K562 (cell line): ENCODE data around the gene TENM3. TPM values are rescaled to one million over a fixed set of nuclear protein-coding genes. Genes with fewer than 3 reads are reported as not detected.

Experiments
- ATAC-seq: fragments of 200-7000 bp; cut with Tn5 transposase; 3 replicates; pipeline ENCODE4 v1.9.1; 2020; ENCODE audit warnings: moderate library complexity
- BruUV-seq: library from RNA; stranded (reverse); fragments of 400-500 nt; replicated peaks from 2 replicates; lab custom pipeline; 2021; lab: Mats Ljungman, UMichigan
- CTCF ChIA-PET: fragments of 300-600 bp; formaldehyde crosslinking; extraction: SDS; loops from one replicate; lab custom pipeline; 2021; ENCODE audit warnings: low intra/inter-chr PET ratio; lab: Yijun Ruan, JAX
- POLR2A ChIA-PET: fragments of 300-600, 350-650 bp; sonication (Branson Sonifier 250); formaldehyde crosslinking; extraction: SDS; loops from one replicate; lab custom pipeline; 2021; ENCODE audit warnings: antibody characterized with exemption, inconsistent platforms; lab: Yijun Ruan, JAX
- DNase-seq, 4 experiments: peaks; one replicate each; pipeline versions ENCODE4 v3.0.0 to v3.0.0-alpha.2; 2011 to 2018; ENCODE audit warnings: low spot score in 3 of 4, mixed read lengths in 3 of 4; ENCODE audit errors: extremely low read depth in 1 of 4
- FAIRE-seq: peaks from 2 replicates; lab custom pipeline; 2011; peaks lifted over from hg19 to GRCh38; lab: Jason Lieb, UNC
- H2AFZ ChIP-seq: 2 replicates; pipeline ENCODE4 v1.6.0; 2011; ENCODE audit warnings: low read depth, low read length, control low read depth, inconsistent platforms
- H3K27ac ChIP-seq: fragments of 200-600 bp; 3 replicates; pipeline ENCODE4 v1.8.0; 2011; ENCODE audit warnings: low read depth, mild to moderate bottlenecking, control low read depth, inconsistent platforms, low read length, moderate library complexity, mixed read lengths; ENCODE audit errors: extremely low read depth
- H3K27me3 ChIP-seq, 2 experiments: fragments of 300-600 bp in 1 of 2; 2 replicates in 1 of 2; 3 replicates in 1 of 2; pipeline versions ENCODE4 v1.6.0 to v1.8.0; 2011; ENCODE audit warnings: inconsistent platforms in 2 of 2, low read length in 2 of 2, mild to moderate bottlenecking in 1 of 2, mixed read lengths in 1 of 2, moderate library complexity in 1 of 2; ENCODE audit not compliant: control insufficient read depth in 2 of 2, insufficient read depth in 2 of 2
- H3K36me3 ChIP-seq: fragments of 300-600 bp; 3 replicates; pipeline ENCODE4 v1.8.0; 2011; ENCODE audit warnings: mild to moderate bottlenecking, low read length, inconsistent platforms; ENCODE audit not compliant: control insufficient read depth, insufficient read depth
- H3K4me1 ChIP-seq, 2 experiments: fragments of 200-600 bp in 1 of 2; replicated peaks in 1 of 2; 2 replicates in 1 of 2; 3 replicates in 1 of 2; pipeline versions ENCODE4 v1.5.1 to v1.8.0; 2011; ENCODE audit warnings: inconsistent platforms in 2 of 2, low read length in 2 of 2, mild to moderate bottlenecking in 1 of 2, mixed read lengths in 1 of 2, moderate library complexity in 1 of 2; ENCODE audit not compliant: control insufficient read depth in 2 of 2, insufficient read depth in 2 of 2
- H3K4me2 ChIP-seq: 2 replicates; pipeline ENCODE4 v1.6.1; 2011; ENCODE audit warnings: low read length, control low read depth, inconsistent platforms, mixed read lengths; ENCODE audit not compliant: insufficient read depth
- H3K4me3 ChIP-seq: fragments of 200-600 bp; sonication (generic), shearing (Covaris generic); 2 replicates; pipeline ENCODE4 v1.5.1; 2016; ENCODE audit warnings: control low read depth, inconsistent platforms
- H3K79me2 ChIP-seq: fragments of 200-600 bp; 3 replicates; pipeline ENCODE4 v1.8.0; 2011; ENCODE audit warnings: low read length, inconsistent platforms; ENCODE audit not compliant: control insufficient read depth, insufficient read depth
- H3K9ac ChIP-seq, 2 experiments: 2 replicates each; pipeline versions ENCODE4 v1.6.0 to v1.6.1; 2011; ENCODE audit warnings: low read depth in 2 of 2, low read length in 2 of 2, control low read depth in 1 of 2, inconsistent platforms in 1 of 2, mild to moderate bottlenecking in 1 of 2, mixed read lengths in 1 of 2; ENCODE audit not compliant: insufficient read depth in 1 of 2
- H3K9me1 ChIP-seq: one replicate; pipeline ENCODE4 v1.6.0; 2011; ENCODE audit warnings: inconsistent platforms, mild to moderate bottlenecking, low read length, moderate library complexity; ENCODE audit not compliant: control insufficient read depth, insufficient read depth
- H3K9me3 ChIP-seq: replicated peaks from 2 replicates; pipeline ENCODE4 v1.5.1; 2011; ENCODE audit warnings: low read depth, low read length, inconsistent platforms; ENCODE audit not compliant: control insufficient read depth, insufficient read depth
- H4K20me1 ChIP-seq: replicated peaks from 2 replicates; pipeline ENCODE4 v1.6.1; 2011; ENCODE audit warnings: low read length, inconsistent platforms, mixed read lengths; ENCODE audit not compliant: control insufficient read depth, insufficient read depth
- CBX1 ChIP-seq: sonication (generic); IDR thresholded peaks from 2 replicates; pipeline ENCODE4 v1.6.1; 2016; ENCODE audit warnings: antibody characterized with exemption, low read depth, mild to moderate bottlenecking
- HDAC3 ChIP-seq: fragments of 450-650 bp; IDR thresholded peaks from 2 replicates; pipeline ENCODE4 v1.6.1; 2018; ENCODE audit warnings: borderline replicate concordance, mild to moderate bottlenecking, moderate library complexity; ENCODE audit not compliant: partially characterized antibody
- RAD51 ChIP-seq: fragments of 450-650 bp; IDR thresholded peaks from 2 replicates; pipeline ENCODE4 v1.7.1; 2016; ENCODE audit warnings: low read depth, mild to moderate bottlenecking, borderline replicate concordance
- TAF7 ChIP-seq: fragments of 450-650 bp; IDR thresholded peaks from 2 replicates; pipeline ENCODE4 v1.6.1; 2016; ENCODE audit warnings: missing genetic modification characterization, missing compliant biosample characterization
- TEAD2 ChIP-seq: fragments of 450-650 bp; IDR thresholded peaks from 2 replicates; pipeline ENCODE4 v1.6.1; 2016; ENCODE audit warnings: missing genetic modification characterization, control low read depth, missing compliant biosample characterization
- ZC3H4 ChIP-seq: sonication (generic); formaldehyde crosslinking; IDR thresholded peaks from 2 replicates; pipeline ENCODE4 v1.9.0; 2021; ENCODE audit warnings: missing genetic modification reagents, borderline replicate concordance
- ZNF77 ChIP-seq: fragments of 250-450 bp; sonication (Bioruptor Pico); IDR thresholded peaks from 2 replicates; pipeline ENCODE4 v1.5.0; 2020
- WGBS: fragments of 100-300 bp; shearing (Covaris generic); methylation state at CpG from one replicate; pipeline ENCODE4 v1.1.6; 2016; ENCODE audit warnings: low coverage, mixed read lengths; ENCODE audit not compliant: insufficient coverage; ENCODE audit errors: missing lambda C conversion rate; 5-methylcytosine and 5-hydroxymethylcytosine counted together
- in situ Hi-C: fragments of 300-500 bp; cut with MboI; formaldehyde crosslinking; loops from 4 replicates; pipeline ENCODE4 v1.15.0; 2018; ENCODE audit warnings: inconsistent platforms, mixed read lengths
- intact Hi-C: fragments of 100-400 bp; cut with micrococcal nuclease; formaldehyde crosslinking; loops from 2 replicates; pipeline ENCODE4 v1.14.2; 2022
- polyA plus RNA-seq, 8 experiments: library from polyadenylated mRNA; depleted of rRNA in 4 of 8; stranded (reverse) in 5 of 8; unstranded in 3 of 8; fragments of >200 nt; fragmentation: Nextera tagmentation in 2 of 8; fragmentation: Illumina TruSeq in 1 of 8; extraction: Ambion mirVana in 2 of 8; extraction: Trizol in 1 of 8; gene quantifications; 2 replicates each; pipeline versions ENCODE4 v1.2.1 to v1.2.3, GENCODE V29; 2011 to 2014; ENCODE audit warnings: inconsistent platforms in 1 of 8, missing spikeins in 1 of 8
- total RNA-seq, 7 experiments: library from RNA; depleted of rRNA in 6 of 7; stranded (reverse); fragments of >200 nt in 6 of 7; fragmentation: Illumina TruSeq in 2 of 7; extraction: Trizol in 2 of 7; gene quantifications; 2 replicates each; pipeline versions ENCODE4 v1.2.1 to v1.2.3, GENCODE V29; 2011 to 2021; ENCODE audit warnings: low replicate concordance in 1 of 7
- TF ChIP-seq, protein P1 (sequence below): fragments of 250-450 bp; sonication (Bioruptor Pico); IDR thresholded peaks from 2 replicates; pipeline ENCODE4 v1.8.0; 2021; ENCODE audit warnings: mild to moderate bottlenecking, moderate library complexity
- TF ChIP-seq, protein P2 (sequence below): fragments of 250-450 bp; sonication (Bioruptor Pico); IDR thresholded peaks from 2 replicates; pipeline ENCODE4 v1.5.1; 2021; ENCODE audit warnings: mild to moderate bottlenecking

TENM3 gene
- total and polyA plus RNA-seq, 9 of the 15 experiments (the other 6 are each of a cell fraction or from before 2014, with no cell fraction given), result 0.01 to 0.02 TPM; not detected in 7

DNA sequence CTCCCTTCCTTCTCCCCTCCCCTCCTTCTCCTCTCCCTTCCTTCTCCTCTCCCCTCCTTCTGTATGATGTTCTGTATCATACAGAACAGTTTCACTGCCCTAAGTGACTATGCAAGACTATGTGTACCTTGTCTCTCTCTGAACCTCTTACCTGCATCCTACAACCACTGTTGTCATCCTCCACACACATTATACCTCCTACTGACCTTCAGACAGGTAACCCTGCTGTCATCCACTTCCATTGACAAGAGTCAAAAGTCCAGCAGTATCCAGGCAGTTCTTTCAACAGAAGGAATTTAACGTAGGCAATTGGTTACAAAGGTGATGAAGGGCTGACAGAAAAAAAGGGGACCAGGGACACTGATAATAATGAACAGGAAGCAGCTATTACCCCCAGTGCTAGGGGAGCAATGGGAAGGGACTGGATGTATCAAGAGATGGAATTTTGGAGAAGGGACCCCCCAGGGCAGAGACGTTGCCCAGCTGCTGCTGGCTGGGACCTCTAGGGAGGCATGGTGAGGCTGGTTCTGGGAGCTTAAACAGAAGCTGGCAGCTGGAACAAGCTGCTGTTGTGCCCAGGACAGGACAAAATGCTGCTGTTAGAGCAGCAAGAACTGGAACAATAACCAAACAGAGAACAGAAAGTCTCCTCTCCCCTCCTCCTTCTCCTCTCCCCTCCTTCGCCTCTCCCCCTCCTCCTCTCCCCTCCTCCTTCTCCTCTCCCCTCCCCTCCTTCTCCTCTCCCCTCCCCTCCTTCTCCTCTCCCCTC is 589.3 kb downstream of the TENM3 start:
- intact Hi-C loops (no loop called here), in situ Hi-C loops (no loop called here)
- H3K9me1 ChIP-seq, result no peaks in the 10 kb centered on the region
- BruUV-seq, result no TSS peak
- no peaks in the 10 kb centered on the region for H3K9me3 ChIP-seq
- H4K20me1 ChIP-seq, result no peaks in the 10 kb centered on the region
- no peak overlapping the region for H3K4me2 ChIP-seq
- H2AFZ ChIP-seq, result no peak overlapping the region
- DNase-seq (no peak), FAIRE-seq (no peak), ATAC-seq (no peak)
- CTCF ChIA-PET, result no interaction called here
- no peak overlapping the region for H3K4me3 ChIP-seq
- 0% methylated on average over 2 of the region's 3 CpGs for whole genome bisulfite sequencing
- H3K27me3 ChIP-seq, result peaks cover 9 to 44% of the 10 kb centered on the region in 2 experiments; a peak in 4 of 5 replicates
- H3K9ac ChIP-seq, result no peak overlapping the region
- POLR2A ChIA-PET, result no interaction called here
- no peaks in the 10 kb centered on the region for H3K79me2 ChIP-seq
- H3K36me3 ChIP-seq, result no peaks in the 10 kb centered on the region
- TF ChIP-seq CBX1 (no peak), ZNF77 (CRISPR knock-in tag) (no peak), TAF7 (tag) (no peak), RAD51 (no peak), HDAC3 (no peak), ZC3H4 (CRISPR knock-in tag) (no peak), TEAD2 (tag) (no peak)
- TF ChIP-seq, protein P1, sequence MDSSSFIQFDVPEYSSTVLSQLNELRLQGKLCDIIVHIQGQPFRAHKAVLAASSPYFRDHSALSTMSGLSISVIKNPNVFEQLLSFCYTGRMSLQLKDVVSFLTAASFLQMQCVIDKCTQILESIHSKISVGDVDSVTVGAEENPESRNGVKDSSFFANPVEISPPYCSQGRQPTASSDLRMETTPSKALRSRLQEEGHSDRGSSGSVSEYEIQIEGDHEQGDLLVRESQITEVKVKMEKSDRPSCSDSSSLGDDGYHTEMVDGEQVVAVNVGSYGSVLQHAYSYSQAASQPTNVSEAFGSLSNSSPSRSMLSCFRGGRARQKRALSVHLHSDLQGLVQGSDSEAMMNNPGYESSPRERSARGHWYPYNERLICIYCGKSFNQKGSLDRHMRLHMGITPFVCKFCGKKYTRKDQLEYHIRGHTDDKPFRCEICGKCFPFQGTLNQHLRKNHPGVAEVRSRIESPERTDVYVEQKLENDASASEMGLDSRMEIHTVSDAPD, result no peak
- TF ChIP-seq, protein P2, sequence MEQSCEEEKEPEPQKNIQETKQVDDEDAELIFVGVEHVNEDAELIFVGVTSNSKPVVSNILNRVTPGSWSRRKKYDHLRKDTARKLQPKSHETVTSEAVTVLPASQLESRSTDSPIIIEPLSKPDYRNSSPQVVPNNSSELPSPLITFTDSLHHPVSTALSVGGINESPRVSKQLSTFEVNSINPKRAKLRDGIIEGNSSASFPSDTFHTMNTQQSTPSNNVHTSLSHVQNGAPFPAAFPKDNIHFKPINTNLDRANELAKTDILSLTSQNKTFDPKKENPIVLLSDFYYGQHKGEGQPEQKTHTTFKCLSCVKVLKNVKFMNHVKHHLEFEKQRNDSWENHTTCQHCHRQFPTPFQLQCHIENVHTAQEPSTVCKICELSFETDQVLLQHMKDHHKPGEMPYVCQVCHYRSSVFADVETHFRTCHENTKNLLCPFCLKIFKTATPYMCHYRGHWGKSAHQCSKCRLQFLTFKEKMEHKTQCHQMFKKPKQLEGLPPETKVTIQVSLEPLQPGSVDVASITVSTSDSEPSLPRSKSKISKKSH, result no peak
- no peaks in the 10 kb centered on the region for H3K4me1 ChIP-seq
- H3K27ac ChIP-seq, result no peak overlapping the region
